Measurements from ENCODE around the gene PLXNA4. TPM values are rescaled to one million over a fixed set of nuclear protein-coding genes. Genes with fewer than 3 reads are reported as not detected.

Gene PLXNA4
- total and polyA plus RNA-seq, 4 donors: 0.04 to 1.1 (median 0.41) TPM

GRCh38 chr7:132368246-132368900 is 207.9 kb downstream of the PLXNA4 start:
- Histone ChIP-seq H3K27me3 (ENCODE audit: control insufficient read depth in 4 of 4, insufficient read depth in 4 of 4, low read length in 3 of 4) (no peaks in the 10 kb centered on the region), H3K4me3 (ENCODE audit: low read depth in 1 of 3, low read length in 3 of 3) (no peak overlapping the region), H3K9ac (ENCODE audit: low read depth in 1 of 2, low read length in 2 of 2) (no peak overlapping the region), H3K36me3 (ENCODE audit: control insufficient read depth in 4 of 4, insufficient read depth in 3 of 4, low read depth in 1 of 4, low read length in 3 of 4) (no peaks in the 10 kb centered on the region), H3K27ac (ENCODE audit: low read depth in 1 of 2, low read length in 2 of 2) (no peak overlapping the region), H3K4me1 (ENCODE audit: control insufficient read depth in 4 of 4, insufficient read depth in 4 of 4, low read length in 3 of 4) (peaks cover 0 to 7% (median 3%) of the 10 kb centered on the region in 4 donors), H3K9me3 (ENCODE audit: control insufficient read depth in 4 of 4, low read length in 3 of 4) (peaks cover 0 to 7% (median under 1%) of the 10 kb centered on the region in 4 donors)
- WGBS: 91% methylated on average over 11 of the region's 11 CpGs
- TF ChIP-seq CTCF (IDR thresholded peaks at IDR 0.05; ENCODE audit: low read depth, low read length, missing input control) (no peak), SP1 (IDR thresholded peaks at IDR 0.05) (no peak), REST (IDR thresholded peaks at IDR 0.05) (no peak), FOXA2 (IDR thresholded peaks at IDR 0.05) (no peak), HNF4A (conservative IDR thresholded peaks at IDR 0.05) (no peak), FOXA1 (IDR thresholded peaks at IDR 0.05) (no peak), RXRA (IDR thresholded peaks at IDR 0.05) (no peak), HNF4G (IDR thresholded peaks at IDR 0.05) (no peak), JUND (IDR thresholded peaks at IDR 0.05) (no peak), TAF1 (conservative IDR thresholded peaks at IDR 0.05) (no peak), RAD21 (IDR thresholded peaks at IDR 0.05) (no peak), NR2F2 (IDR thresholded peaks at IDR 0.05) (no peak), GABPA (IDR thresholded peaks at IDR 0.05 in 1 of 2, conservative IDR thresholded peaks at IDR 0.05 in 1 of 2) (no peak), ZBTB33 (IDR thresholded peaks at IDR 0.05) (no peak), MAX (IDR thresholded peaks at IDR 0.05) (no peak), YY1 (IDR thresholded peaks at IDR 0.05) (no peak)
- DNase-seq (ENCODE audit: low spot score): no peak

- TF ChIP-seq FOXA2 (IDR thresholded peaks at IDR 0.05) (no peak), SP1 (IDR thresholded peaks at IDR 0.05) (no peak), TAF1 (conservative IDR thresholded peaks at IDR 0.05) (no peak), HNF4A (conservative IDR thresholded peaks at IDR 0.05) (no peak), NR2F2 (IDR thresholded peaks at IDR 0.05) (no peak), REST (IDR thresholded peaks at IDR 0.05) (no peak), RAD21 (IDR thresholded peaks at IDR 0.05) (no peak), YY1 (IDR thresholded peaks at IDR 0.05) (no peak), ZBTB33 (IDR thresholded peaks at IDR 0.05) (no peak)
- Histone ChIP-seq H3K4me3 (ENCODE audit: low read depth in 1 of 3, low read length in 3 of 3) (no peak overlapping the region), H3K9me3 (ENCODE audit: control insufficient read depth in 4 of 4, low read length in 3 of 4) (peaks cover 0 to 7% (median under 1%) of the 10 kb centered on the region in 4 donors), H3K27me3 (ENCODE audit: control insufficient read depth in 4 of 4, insufficient read depth in 4 of 4, low read length in 3 of 4) (no peaks in the 10 kb centered on the region), H3K9ac (ENCODE audit: low read depth in 1 of 2, low read length in 2 of 2) (no peak overlapping the region), H3K36me3 (ENCODE audit: control insufficient read depth in 4 of 4, insufficient read depth in 3 of 4, low read depth in 1 of 4, low read length in 3 of 4) (no peaks in the 10 kb centered on the region), H3K27ac (ENCODE audit: low read depth in 1 of 2, low read length in 2 of 2) (no peak overlapping the region), H3K4me1 (ENCODE audit: control insufficient read depth in 4 of 4, insufficient read depth in 4 of 4, low read length in 3 of 4) (peaks cover 0 to 7% (median 3%) of the 10 kb centered on the region in 4 donors)
- 93% methylated on average over 9 of the region's 9 CpGs for WGBS
- no peak for DNase-seq (ENCODE audit: low spot score)
Measured at GRCh38 chr7:132367795-132368194, 208.5 kb downstream of the PLXNA4 start.
